GM19397 (cell line): ENCODE measurements around the gene PRXL2A.
"Not testable (repeated sequence)": the region's sequence is repeated elsewhere in the genome, so short reads cannot be mapped to it uniquely, and the experiment has no call there.

Experiments
- ATAC-seq: cut with Tn5 transposase; IDR thresholded peaks from one replicate; pipeline ENCODE4 v1.9.1; 2021; ENCODE audit warnings: mild to moderate bottlenecking, moderate library complexity; ENCODE audit not compliant: unreplicated experiment

Gene PRXL2A

DNA sequence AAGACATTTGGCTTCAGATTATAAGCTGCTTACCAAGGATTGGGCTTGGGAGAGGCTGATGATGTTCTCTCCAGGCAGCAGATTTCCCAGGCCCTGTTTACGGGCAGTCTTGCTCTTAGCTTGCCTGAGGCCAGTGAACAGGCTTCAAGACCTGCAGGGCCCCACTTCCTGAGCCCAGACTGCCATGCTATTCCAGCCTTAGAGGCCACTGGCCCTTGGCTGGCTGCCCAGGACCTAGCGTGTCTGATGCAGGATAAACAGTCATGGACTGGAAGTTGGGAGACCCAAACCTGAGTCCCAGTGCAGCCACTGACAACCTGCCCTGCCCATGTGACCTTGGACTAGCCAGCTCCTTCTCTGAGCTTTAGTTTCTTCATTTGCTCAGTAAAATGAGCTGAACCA, 2.9 kb downstream of the PRXL2A start:
- no peak for ATAC-seq

DNA sequence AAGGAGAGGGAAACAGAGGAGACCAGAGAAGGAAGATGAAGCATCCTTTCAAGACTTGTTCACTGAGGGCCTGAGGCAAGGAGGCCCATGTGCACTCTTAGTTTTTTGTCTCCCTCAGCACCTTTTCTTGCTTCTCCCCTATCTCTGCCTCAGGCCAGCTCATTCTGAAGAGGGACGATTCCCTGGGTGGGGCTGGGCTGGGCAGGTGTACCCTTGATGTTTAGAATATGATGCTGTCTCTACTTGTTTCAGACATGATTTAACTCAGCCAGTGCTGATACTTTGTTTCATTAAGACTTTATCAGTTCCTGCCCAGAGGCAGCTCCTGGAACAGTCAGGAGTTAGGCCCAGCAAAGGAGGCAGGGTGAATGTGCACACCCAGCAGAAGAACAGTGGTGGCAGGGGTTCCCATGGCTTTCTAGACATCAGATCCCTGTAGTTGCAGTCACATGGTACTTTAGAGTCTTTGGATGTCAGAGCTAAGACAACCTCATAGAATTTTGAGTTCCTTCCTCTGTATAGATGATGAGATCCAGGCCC, 3.4 kb downstream of the PRXL2A start:
- no peak for ATAC-seq

DNA sequence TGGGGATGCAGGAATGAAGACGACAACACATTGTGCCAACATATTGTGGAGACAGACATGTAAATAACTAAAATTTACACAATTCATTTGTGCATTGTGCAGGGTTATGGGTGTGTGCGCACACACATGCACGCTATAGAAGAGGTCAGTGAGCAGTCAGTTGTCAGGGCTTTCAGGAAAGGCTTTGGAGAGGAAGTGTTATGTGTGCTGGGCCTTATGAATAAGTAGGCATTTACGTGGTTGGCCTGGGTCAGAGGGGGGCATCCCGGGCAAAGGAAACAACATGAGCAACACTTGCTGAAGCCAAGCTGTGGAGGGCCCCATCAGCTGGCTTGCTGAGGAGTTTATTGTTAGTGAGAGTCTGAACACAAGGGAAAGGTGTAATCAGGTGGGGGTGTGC, 4.1 kb downstream of the PRXL2A start:
- no peak for ATAC-seq

DNA sequence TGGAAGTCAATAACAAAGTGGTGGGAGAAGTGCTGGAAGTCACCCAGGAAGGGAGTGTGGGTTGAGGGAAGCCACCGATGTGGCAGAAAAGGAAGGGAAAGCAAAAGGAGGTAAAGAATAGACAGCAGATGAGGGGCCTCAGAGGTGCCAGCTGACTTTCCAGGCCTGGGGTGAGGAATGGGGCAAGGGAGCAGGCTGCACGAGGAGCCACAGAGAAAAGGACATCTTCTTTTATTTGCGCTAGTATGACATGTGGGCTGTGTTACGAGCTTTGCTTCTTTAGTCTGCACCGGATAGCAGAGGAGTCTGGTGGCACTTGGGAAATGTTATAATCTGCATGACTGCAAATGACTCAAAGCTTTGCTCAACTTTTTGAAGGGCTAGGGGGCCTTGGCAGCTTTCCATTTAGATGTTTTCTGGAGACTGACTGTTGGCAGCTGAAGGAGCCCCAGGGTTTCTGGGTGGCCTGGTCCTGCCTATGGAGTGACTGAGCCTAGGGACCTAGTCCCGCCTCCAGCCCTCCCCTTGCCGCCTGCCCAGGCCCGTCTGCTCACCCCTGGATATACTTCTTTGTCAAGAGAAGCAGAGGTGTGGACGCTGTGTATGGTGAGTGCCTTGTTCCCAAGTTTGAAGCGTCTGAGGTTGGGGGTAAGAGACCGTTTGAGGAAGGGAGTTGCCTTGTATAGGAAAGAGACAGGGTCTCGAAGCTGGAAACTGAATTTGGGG, 5.1 kb downstream of the PRXL2A start:
- no peak for ATAC-seq

- no peak for ATAC-seq
Observed at GRCh38 chr10:80414142-80414895, 6.0 kb downstream of the PRXL2A start.

DNA sequence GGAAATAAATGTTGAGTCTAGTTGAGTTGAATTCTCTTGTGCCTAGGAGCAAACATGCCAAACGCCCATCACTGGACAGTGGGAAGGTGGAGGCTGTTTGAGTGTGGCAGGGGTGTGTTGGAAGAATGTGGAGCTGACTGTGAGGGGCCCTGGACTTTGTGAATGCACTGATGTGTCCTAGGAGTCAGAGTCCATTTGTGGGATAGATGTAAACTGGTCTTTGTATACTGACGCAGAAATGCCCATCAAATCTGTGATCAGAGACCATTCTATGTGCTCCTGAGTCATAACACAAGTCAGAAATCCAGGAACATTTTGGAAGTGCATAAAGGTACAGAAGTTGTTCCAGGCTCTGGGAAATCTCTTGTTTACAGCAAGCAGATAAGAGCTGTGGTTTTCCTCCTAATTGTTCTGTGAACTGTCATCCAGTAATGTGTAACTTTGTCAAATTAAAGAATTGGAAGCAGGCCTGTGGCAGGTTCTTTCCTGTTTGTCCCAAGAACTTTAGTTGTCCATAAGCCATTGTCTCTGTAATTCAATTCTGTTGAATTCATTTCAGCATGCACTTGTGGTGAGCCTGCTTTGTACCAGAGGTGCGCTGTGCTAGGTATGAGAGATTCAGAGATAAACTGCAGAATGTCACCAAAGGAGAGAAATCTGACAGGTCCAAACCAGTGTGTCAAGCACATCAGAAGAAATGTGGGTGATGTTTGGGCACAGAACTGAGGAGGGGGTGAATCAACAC, 7.6 kb downstream of the PRXL2A start:
- ATAC-seq = no peak

- ATAC-seq = no peak
Observed at GRCh38 chr10:80416479-80417098, 8.2 kb downstream of the PRXL2A start.

DNA sequence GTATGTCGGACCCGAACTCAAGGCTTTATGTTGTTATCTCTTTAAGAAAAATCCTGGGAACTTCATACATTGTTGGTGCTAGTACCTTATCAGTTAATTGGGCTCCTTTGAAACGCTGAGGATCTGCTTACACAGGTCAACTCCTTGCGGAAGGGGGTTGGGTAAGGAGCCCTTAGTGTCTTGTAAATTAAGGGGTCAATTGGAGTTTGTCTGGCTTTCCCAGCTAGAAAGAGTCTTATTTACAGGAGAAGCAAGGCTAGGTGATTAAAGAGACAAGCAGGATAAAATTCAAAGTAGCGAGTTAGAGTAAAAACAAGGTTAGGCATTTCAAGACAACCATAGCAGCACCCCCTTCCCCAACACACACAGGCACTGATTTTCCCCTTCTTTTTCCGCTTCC, 8.9 kb downstream of the PRXL2A start:
- ATAC-seq = not testable (repeated sequence)

DNA sequence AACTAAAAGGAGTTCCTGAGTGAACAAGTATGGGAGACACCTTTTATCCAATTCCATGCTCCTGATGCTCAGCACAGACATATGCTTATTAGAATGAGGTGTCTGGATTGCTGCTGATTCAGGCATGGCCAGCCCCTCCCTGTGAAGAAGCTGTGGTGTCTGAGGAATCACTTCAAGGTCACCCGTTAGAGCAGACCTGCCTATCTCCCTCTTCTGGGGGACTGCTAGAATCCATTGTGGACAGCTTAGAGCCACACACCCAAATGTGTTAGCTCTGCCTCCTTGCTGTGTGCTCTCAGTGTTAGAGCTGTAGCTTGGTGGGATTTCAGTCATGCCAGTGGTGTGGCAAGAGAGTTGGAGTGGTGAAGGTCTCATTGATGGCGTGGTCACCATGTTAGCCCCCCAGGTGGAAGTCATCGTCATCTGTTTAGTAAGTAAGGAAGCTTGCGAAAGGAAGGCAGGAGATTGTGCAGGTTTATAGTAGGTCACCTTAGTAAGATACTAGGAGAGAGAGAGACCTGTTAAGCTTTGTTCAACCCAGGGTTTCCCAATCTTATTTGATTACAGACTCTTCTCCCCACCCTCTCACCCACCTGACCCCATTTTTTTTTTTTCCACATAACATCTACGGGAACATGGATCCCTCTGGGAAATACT, 12.8 kb downstream of the PRXL2A start:
- ATAC-seq = peak; percentile 22

GRCh38 chr10:80421707-80422536, 13.6 kb downstream of the PRXL2A start:
- peak; percentile 79 for ATAC-seq

DNA sequence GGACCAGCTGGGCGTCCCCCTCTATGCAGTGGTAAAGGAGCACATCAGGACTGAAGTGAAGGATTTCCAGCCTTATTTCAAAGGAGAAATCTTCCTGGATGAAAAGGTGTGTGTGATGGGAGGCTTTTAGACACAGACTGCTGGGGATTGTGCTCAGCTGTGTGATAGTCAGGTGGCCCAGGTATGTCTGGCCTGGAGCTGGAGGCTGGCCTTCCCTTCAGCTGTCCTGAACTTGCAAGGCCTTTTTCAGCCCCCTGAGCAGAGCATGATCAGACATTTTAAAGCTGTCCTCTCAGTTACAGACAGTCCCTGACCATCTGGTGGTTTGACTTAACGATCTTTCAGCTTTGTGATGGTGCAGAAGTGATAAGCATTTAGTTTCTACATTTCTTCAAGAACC, 17.6 kb downstream of the PRXL2A start:
- no peak for ATAC-seq

DNA sequence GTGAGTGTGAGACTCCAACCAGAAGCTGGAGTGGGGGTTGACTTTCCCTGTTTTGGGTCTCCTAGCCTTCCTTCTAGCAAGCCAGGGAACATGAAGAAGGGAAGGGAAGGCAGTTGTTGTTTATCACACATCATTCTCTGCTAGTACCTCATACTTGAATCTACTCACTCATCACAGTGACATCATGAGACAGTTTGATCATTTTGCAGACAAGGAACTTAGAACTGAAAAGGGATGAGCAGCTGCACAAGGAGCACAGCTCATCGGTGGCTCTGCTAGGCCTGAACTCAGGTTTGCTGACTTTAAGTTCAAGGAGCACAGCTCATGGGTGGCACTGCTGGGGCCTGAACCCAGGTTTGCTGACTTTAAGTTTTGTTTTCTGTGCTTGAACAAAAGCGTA, 19.2 kb downstream of the PRXL2A start:
- ATAC-seq = no peak

- no peak for ATAC-seq
Observed at GRCh38 chr10:80429521-80429973, 21.2 kb downstream of the PRXL2A start.

DNA sequence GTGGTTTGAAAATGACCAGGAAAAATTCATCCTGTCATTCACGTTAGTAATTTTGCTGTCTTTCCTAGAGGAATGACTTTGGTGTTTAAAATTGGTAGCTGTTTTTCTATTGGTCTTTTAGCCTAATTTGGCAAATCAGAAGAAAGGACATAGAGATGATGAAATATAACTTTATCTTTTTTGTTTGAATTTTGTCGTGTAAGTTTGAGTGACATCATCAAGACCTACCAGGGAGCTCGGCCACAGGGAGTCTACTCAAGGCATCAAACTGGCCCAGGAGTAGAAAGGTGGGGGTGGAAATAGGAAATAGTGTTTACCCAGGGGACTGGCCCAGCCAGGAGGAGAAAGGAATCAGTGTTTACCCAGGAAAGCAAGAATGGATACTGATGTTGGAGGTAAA, 24.8 kb downstream of the PRXL2A start:
- ATAC-seq = no peak

DNA sequence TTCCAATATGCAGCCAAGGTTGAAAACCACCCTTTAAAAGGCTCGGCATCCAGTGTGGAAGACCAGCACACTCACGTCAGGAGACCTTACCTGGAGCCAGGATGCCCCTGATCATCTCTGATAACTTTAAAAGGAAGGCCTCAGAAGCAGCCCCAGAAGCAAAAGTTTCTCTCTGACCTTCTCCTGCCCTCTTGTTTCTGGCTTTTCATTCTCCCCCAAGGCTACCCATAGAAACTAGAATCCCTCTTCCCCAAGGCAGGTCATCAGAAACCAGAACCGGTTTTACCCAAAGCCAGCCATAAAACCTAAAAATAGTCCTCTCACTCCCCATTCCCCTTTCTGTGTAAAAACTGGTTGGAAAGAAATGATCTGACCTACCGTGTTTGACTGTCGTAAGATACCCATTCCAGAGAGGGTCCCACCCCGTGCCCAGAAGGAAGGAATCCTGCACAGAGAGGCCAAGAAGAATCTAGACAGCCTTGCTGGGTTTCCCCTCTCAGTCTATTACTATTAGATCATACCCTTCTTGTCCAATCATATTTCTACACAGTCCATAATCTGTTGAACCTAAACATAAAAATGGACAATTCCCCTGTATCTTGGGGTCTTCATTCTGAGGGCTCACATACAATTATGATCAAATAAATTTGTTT, 28.2 kb downstream of the PRXL2A start:
- no peak for ATAC-seq

GRCh38 chr10:80437227-80437626, 28.9 kb downstream of the PRXL2A start:
- no peak for ATAC-seq

DNA sequence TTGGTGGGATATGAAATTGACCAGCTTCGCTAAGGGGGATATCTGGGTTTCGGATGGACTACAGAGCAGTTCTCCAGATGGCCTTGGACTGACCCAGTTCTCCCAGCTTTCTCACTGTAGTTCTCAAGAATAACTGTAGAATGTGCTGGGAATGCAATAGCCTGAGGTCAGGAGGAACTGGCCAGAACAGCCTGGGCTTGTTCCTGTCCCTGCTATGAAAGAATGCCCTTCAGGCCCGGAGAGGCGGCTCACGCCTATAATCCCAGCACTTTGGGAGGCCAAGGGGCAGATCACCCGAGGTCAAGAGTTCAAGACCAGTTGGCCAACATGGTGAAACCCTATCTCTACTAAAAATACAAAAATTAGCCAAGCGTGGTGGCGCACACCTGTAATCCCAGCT, 33.5 kb downstream of the PRXL2A start:
- ATAC-seq = no peak

GRCh38 chr10:80442879-80443278, 34.5 kb downstream of the PRXL2A start:
- no peak for ATAC-seq

DNA sequence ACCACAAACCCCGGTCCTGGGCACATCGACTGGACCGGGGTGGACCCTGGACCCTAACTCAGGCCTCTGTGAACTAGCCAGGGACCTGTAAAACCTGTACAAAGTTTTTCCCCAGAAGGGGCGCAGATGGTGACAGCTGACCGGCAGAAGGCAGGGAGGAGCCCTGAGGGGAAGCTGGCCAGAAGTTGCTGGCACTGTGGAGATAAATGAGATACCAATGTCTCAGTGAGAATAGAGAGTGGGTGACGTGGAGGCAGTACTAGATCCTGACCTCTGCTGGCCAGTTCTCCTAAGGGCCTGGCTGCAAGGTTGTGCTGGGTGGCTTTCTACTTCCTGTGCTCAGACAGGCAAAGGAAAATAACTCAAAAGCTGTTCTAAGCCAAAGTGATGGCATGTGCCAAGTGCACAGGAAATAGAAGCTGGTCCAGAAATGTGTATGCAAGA, 35.2 kb downstream of the PRXL2A start:
- ATAC-seq = no peak
